Stimulated activated CD8-positive, alpha-beta memory T cell treated with anti-CD3 and anti-CD28 coated beads, Interleukin-12 subunit alpha, Interleukin-12 subunit beta, amount 100 ng/mL, for 24 hours (primary cell): Measurements from ENCODE around the gene PFKFB3.

Experiments used
- DNase-seq: peaks from one replicate; pipeline ENCODE4 v3.0.0-alpha.2; 2020; ENCODE audit errors: extremely low read depth

The PFKFB3 gene

GRCh38 chr10:6220418-6221191 is 17.9 kb downstream of the PFKFB3 start:
- DNase-seq, result no peak

- DNase-seq, result no peak
Measured at GRCh38 chr10:6221192-6221940, 18.6 kb downstream of the PFKFB3 start.

GRCh38 chr10:6221971-6222751 is 19.4 kb downstream of the PFKFB3 start:
- DNase-seq, result no peak

- no peak for DNase-seq
Measured at GRCh38 chr10:6222755-6223154, 20.0 kb downstream of the PFKFB3 start.

- DNase-seq, result no peak
Measured at GRCh38 chr10:6223981-6224380, 21.2 kb downstream of the PFKFB3 start.

- DNase-seq, result no peak
Measured at GRCh38 chr10:6224781-6225180, 22.0 kb downstream of the PFKFB3 start.

GRCh38 chr10:6225263-6225814 is 22.6 kb downstream of the PFKFB3 start:
- DNase-seq, result no peak

GRCh38 chr10:6226216-6226615 is 23.5 kb downstream of the PFKFB3 start:
- no peak for DNase-seq

GRCh38 chr10:6227346-6227745 is 24.6 kb downstream of the PFKFB3 start:
- no peak for DNase-seq

- DNase-seq, result no peak
Measured at GRCh38 chr10:6228010-6228511, 25.3 kb downstream of the PFKFB3 start.

- no peak for DNase-seq
Measured at GRCh38 chr10:6228647-6229046, 25.9 kb downstream of the PFKFB3 start.

- DNase-seq, result no peak
Measured at GRCh38 chr10:6229290-6229689, 26.6 kb downstream of the PFKFB3 start.

- DNase-seq, result no peak
Measured at GRCh38 chr10:6229746-6230145, 27.0 kb downstream of the PFKFB3 start.

GRCh38 chr10:6230315-6230714 is 27.6 kb downstream of the PFKFB3 start:
- DNase-seq, result no peak

- DNase-seq, result no peak
Measured at GRCh38 chr10:6231146-6231545, 28.4 kb downstream of the PFKFB3 start.

- no peak for DNase-seq
Measured at GRCh38 chr10:6231730-6232129, 29.0 kb downstream of the PFKFB3 start.

GRCh38 chr10:6232225-6232807 is 29.6 kb downstream of the PFKFB3 start:
- DNase-seq, result no peak

- no peak for DNase-seq
Measured at GRCh38 chr10:6232846-6233724, 30.4 kb downstream of the PFKFB3 start.

GRCh38 chr10:6233725-6234277 is 31.1 kb downstream of the PFKFB3 start:
- DNase-seq, result no peak

- no peak for DNase-seq
Measured at GRCh38 chr10:6234371-6234770, 31.6 kb downstream of the PFKFB3 start.
